ENCODE data around the gene DPF1. TPM values are rescaled to one million over a fixed set of nuclear protein-coding genes. Genes with fewer than 3 reads are reported as not detected.
"Not testable (repeated sequence)": the region's sequence is repeated elsewhere in the genome, so short reads cannot be mapped to it uniquely, and the experiment has no call there.

The DPF1 gene
- total RNA-seq, 1 donor from 2014 or later: 1.3 TPM

DNA sequence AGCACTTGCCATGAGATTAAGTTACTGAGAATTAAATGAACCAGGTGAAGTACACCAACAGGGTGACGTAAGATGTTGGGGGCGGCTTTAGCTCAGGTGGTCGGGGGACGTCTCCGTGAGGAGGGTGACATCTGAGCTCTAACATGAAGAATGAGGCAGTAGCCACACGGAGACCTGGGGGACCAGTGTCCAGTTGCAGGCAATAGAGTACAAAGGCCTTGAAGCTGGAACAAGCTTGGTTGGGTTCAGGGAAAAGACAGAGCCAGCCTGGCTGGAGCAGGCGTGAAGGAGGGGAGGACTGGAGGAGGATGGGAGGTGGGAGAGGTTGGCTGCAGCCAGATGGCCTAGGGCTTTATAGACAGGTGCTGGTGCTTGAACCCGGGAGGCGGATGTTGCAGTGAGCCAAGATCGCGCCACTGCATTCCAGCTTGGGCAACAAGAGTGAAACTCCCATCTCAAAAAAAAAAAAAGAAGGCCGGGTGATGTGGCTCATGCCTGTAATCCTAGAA is 42.0 kb upstream of the DPF1 start:
- TF ChIP-seq, protein P1, sequence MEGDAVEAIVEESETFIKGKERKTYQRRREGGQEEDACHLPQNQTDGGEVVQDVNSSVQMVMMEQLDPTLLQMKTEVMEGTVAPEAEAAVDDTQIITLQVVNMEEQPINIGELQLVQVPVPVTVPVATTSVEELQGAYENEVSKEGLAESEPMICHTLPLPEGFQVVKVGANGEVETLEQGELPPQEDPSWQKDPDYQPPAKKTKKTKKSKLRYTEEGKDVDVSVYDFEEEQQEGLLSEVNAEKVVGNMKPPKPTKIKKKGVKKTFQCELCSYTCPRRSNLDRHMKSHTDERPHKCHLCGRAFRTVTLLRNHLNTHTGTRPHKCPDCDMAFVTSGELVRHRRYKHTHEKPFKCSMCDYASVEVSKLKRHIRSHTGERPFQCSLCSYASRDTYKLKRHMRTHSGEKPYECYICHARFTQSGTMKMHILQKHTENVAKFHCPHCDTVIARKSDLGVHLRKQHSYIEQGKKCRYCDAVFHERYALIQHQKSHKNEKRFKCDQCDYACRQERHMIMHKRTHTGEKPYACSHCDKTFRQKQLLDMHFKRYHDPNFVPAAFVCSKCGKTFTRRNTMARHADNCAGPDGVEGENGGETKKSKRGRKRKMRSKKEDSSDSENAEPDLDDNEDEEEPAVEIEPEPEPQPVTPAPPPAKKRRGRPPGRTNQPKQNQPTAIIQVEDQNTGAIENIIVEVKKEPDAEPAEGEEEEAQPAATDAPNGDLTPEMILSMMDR (conservative IDR thresholded peaks at IDR 0.05; ENCODE audit: low read depth, low read length): no peak
- peak overlapping the region; percentile 91 for H3K4me3 ChIP-seq (ENCODE audit: low read depth, low read length)
- no peak for DNase-seq (ENCODE audit: low read depth)

DNA sequence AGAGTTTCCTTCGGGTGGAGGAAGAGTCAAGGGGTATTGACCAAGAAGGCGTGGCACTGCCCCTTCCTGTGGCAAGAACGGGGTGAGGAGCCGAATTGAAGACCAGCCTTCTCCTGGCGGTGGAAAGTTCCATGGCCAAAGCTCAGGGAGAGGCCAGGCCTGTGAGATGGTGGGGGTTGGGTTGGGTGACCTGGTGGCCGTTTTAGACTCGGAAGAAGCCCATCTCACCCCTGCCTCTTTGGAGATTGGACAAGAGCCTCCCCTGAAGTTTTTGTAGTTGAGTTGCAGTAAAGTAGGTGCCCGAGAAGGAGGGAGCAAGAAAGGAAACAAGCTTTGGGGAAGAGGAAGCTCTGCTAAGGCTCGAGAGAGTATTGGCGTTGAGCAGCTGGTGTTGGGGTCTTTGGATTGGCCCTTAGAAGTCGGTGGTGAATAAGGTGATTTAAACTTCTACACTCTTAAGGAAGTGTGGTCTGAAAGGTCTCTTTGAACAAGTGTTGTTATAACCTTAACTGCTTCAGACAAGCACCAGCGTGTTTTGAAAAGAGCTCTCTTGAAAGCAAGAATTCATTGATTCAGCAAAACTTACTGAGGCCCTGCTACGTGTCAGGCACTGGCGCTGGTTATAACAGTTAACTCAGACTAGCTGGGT is 41.3 kb upstream of the DPF1 start:
- H3K4me3 ChIP-seq (ENCODE audit: low read depth, low read length): peak overlapping the region; percentile 91
- DNase-seq (ENCODE audit: low read depth): no peak
- TF ChIP-seq, protein P1 (conservative IDR thresholded peaks at IDR 0.05; ENCODE audit: low read depth, low read length): peak; percentile 21

DNA sequence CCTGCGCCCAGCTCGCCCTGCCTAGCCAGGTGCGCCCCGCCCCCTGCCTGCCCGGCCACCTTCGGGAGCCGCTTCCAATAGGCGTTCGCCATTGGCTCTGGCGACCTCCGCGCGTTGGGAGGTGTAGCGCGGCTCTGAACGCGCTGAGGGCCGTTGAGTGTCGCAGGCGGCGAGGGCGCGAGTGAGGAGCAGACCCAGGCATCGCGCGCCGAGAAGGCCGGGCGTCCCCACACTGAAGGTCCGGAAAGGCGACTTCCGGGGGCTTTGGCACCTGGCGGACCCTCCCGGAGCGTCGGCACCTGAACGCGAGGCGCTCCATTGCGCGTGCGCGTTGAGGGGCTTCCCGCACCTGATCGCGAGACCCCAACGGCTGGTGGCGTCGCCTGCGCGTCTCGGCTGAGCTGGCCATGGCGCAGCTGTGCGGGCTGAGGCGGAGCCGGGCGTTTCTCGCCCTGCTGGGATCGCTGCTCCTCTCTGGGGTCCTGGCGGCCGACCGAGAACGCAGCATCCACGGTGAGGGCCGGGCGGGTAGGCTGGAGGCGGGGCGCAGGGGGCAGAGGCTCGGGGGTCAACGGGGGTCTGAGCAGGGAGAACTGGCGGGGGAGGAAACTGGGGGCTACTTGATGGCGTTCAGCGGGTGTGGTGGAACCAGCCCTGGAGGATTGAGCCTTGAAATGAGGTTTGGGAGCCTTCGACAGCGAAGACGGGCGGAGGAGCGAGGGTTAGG is 40.6 kb upstream of the DPF1 start, which contains the start of gene SPINT2:
TSS of gene SPINT2 (plus strand) at position 88 of the 727 bp plus-strand sequence. CDS start at position 408, 320 bp downstream.
- H3K4me3 ChIP-seq (ENCODE audit: low read depth, low read length): peak within 1 kb of the TSS; percentile 91

DNA sequence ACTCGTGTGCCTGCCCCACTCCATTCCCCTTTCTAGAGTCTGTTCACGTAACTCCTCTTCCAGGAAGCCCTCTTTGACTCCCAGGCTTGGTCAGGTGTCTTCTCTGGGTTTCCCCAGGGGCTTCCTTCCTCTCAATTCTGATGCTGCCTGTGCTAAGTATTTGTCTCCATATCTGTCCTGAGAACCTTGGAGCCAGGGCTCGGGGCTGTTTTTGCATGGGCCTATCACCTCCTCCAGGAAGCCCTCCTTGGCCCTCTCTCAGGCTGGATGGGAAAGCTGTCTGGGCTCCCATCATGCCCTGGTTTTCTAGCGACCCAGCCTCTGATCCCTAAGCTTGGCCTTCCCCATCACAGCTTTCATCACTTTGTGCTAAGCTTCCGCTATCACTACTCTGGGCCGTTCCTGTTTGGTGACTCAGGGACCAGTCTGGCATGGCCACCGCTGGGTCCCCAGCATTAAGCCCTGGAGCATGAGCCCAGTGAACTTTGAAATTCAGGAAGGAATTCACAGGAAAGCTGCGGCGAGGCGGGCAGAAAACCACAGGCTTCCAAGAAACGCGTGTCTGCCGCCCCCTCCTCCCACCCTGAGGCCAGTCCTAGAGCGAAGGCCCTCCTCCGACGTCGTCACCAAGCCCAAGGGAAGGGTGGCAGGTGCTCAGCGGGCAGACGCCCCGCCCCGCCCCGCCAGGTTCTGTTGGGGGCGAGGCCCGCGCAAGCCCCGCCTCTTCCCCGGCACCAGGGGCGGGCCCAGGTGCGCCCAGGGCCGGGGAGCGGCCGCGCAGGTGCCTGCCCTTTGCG is 39.9 kb upstream of the DPF1 start:
- DNase-seq (ENCODE audit: low read depth): no peak
- TF ChIP-seq, protein P1 (conservative IDR thresholded peaks at IDR 0.05; ENCODE audit: low read depth, low read length): no peak

More for the DNA sequence above, 40.6 kb upstream of the DPF1 start, which contains the start of gene SPINT2:
- no peak for DNase-seq (ENCODE audit: low read depth)
- TF ChIP-seq, protein P1 (conservative IDR thresholded peaks at IDR 0.05; ENCODE audit: low read depth, low read length): no peak

DNA sequence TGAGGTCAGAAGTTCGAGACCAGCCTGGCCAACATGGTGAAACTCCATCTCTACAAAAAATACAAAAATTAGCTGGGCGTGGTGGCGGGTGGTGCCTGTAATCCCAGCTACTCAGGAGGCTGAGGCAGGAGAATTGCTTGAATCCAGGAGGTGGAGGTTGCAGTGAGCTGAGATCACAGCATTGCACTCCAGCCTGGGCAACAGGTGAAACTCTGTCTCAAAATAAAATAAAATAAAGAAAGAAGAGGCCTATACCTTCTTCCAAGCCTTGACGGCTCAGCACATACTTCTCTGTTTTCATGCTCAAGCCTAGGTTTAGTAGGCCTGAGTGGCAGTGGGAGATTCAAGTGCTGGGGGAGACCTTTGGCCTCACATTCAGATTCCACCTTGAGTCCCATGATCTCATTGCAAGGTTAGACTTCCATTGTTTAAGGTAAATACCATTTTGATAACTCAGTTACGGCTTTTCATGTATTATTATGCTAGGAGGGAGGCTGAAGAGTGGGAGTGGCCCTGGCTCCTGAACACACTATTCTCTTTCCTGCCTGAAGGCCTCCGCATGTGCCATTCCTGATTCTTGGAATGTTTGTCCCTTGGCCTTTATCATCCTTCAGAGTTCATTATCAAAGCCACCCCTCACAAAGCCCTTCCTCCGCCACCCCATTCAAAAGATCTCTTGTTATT is 38.7 kb upstream of the DPF1 start:
- TF ChIP-seq, protein P1 (conservative IDR thresholded peaks at IDR 0.05; ENCODE audit: low read depth, low read length): no peak
- no peak for DNase-seq (ENCODE audit: low read depth)

More for the DNA sequence above, 39.9 kb upstream of the DPF1 start:
- H3K4me3 ChIP-seq (ENCODE audit: low read depth, low read length): peak overlapping the region; percentile 91

DNA sequence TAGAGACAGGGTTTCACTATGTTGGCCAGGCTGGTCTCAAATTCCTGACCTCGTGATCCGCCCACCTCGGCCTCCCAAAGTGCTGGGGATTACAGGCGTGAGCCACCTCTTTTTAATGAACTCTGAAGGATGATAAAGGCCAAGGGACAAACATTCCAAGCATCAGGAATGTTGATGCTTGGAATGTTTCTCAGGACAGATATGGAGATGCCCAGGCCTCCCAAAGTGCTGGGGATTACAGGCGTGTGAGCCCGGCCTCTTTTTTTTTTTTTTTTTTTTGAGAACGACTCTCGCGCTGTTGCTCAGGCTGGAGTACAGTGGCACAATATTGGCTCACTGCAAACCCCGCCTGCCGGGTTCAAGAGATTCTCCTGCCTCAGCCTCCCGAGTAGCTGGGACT is 37.9 kb upstream of the DPF1 start:
- not testable (repeated sequence) for H3K4me3 ChIP-seq (ENCODE audit: low read depth, low read length); DNase-seq (ENCODE audit: low read depth)

More for the DNA sequence above, 38.7 kb upstream of the DPF1 start:
- no peak overlapping the region for H3K4me3 ChIP-seq (ENCODE audit: low read depth, low read length)
